ENCODE data around the gene MTAP.

DNA sequence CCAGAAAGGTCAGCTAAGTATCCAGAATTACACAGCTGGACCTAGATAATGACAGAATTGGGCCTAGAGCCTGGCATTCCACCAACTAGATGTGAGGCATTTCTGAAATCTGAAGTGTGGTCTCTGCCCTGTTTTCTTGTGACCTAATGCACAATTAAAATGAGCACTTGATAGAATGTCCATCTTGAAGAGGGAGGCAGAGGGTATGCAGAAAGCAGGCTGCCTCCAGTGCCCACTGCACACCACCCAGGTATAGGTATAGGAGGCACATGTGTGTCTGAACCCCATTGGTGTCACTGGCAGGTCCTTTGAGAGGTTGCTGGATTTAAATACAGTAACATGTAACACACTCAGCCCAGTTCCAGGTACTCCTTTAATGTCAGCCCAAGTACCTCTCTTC is 2.4 kb downstream of the MTAP start:
- TF ChIP-seq, protein P1, sequence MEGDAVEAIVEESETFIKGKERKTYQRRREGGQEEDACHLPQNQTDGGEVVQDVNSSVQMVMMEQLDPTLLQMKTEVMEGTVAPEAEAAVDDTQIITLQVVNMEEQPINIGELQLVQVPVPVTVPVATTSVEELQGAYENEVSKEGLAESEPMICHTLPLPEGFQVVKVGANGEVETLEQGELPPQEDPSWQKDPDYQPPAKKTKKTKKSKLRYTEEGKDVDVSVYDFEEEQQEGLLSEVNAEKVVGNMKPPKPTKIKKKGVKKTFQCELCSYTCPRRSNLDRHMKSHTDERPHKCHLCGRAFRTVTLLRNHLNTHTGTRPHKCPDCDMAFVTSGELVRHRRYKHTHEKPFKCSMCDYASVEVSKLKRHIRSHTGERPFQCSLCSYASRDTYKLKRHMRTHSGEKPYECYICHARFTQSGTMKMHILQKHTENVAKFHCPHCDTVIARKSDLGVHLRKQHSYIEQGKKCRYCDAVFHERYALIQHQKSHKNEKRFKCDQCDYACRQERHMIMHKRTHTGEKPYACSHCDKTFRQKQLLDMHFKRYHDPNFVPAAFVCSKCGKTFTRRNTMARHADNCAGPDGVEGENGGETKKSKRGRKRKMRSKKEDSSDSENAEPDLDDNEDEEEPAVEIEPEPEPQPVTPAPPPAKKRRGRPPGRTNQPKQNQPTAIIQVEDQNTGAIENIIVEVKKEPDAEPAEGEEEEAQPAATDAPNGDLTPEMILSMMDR (IDR thresholded peaks at IDR 0.05): no peak
- TF ChIP-seq ATF3 (CRISPR knock-in tag; conservative IDR thresholded peaks at IDR 0.05) (no peak), SP1 (CRISPR knock-in tag; conservative IDR thresholded peaks at IDR 0.05) (no peak), AFF4 (CRISPR knock-in tag; IDR thresholded peaks at IDR 0.05; ENCODE audit: borderline replicate concordance) (no peak), ESRRA (CRISPR knock-in tag; IDR thresholded peaks at IDR 0.05; ENCODE audit: borderline replicate concordance) (no peak), MAX (CRISPR knock-in tag; IDR thresholded peaks at IDR 0.05) (no peak), MYBL2 (CRISPR knock-in tag; IDR thresholded peaks at IDR 0.05) (no peak), MXD4 (CRISPR knock-in tag; IDR thresholded peaks at IDR 0.05; ENCODE audit: borderline replicate concordance) (no peak), USF1 (CRISPR knock-in tag; IDR thresholded peaks at IDR 0.05) (no peak), ZBTB21 (CRISPR knock-in tag; IDR thresholded peaks at IDR 0.05; ENCODE audit: borderline replicate concordance) (no peak), TCF7 (CRISPR knock-in tag; IDR thresholded peaks at IDR 0.05; ENCODE audit: low read depth) (no peak), RELA (CRISPR knock-in tag; IDR thresholded peaks at IDR 0.05; ENCODE audit: borderline replicate concordance) (no peak), FOXJ3 (CRISPR knock-in tag; IDR thresholded peaks at IDR 0.05; ENCODE audit: borderline replicate concordance) (no peak)
- TF ChIP-seq, protein P2, sequence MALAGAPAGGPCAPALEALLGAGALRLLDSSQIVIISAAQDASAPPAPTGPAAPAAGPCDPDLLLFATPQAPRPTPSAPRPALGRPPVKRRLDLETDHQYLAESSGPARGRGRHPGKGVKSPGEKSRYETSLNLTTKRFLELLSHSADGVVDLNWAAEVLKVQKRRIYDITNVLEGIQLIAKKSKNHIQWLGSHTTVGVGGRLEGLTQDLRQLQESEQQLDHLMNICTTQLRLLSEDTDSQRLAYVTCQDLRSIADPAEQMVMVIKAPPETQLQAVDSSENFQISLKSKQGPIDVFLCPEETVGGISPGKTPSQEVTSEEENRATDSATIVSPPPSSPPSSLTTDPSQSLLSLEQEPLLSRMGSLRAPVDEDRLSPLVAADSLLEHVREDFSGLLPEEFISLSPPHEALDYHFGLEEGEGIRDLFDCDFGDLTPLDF (CRISPR knock-in tag; IDR thresholded peaks at IDR 0.05): no peak
